Psoas muscle (tissue), 8 donors: ENCODE measurements around the gene SCAMP1. TPM values are rescaled to one million over a fixed set of nuclear protein-coding genes. Genes with fewer than 3 reads are reported as not detected.

Source experiments
- ATAC-seq, 4 donors: fragments of 200-7000 bp; cut with Tn5 transposase; one replicate each; pipeline ENCODE4 v1.9.1; 2020; ENCODE audit warnings: moderate library complexity in 3 of 4, mild to moderate bottlenecking in 2 of 4
- DNase-seq, 2 donors: peaks; one replicate each; pipeline ENCODE4 v3.0.0-alpha.2; 2020
- H3K27ac ChIP-seq: fragments of 200-600 bp; one replicate; pipeline ENCODE4 v1.8.0; 2022
- H3K27me3 ChIP-seq, 3 donors: fragments of 200-600 bp in 1 of 3; one replicate each; pipeline versions ENCODE4 v1.6.1 to v1.8.0; 2013 to 2022; ENCODE audit warnings: low read length in 2 of 3, mild to moderate bottlenecking in 2 of 3, moderate library complexity in 1 of 3; ENCODE audit not compliant: insufficient read depth in 3 of 3
- H3K36me3 ChIP-seq, 2 donors: fragments of 200-600 bp in 1 of 2; one replicate each; pipeline versions ENCODE4 v1.6.1 to v1.8.0; 2013 to 2022; ENCODE audit warnings: low read depth in 1 of 2, mild to moderate bottlenecking in 1 of 2, moderate library complexity in 1 of 2; ENCODE audit not compliant: insufficient read depth in 1 of 2
- H3K4me1 ChIP-seq: fragments of 200-600 bp; one replicate; pipeline ENCODE4 v1.8.0; 2022
- H3K4me3 ChIP-seq: fragments of 200-600 bp; one replicate; pipeline ENCODE4 v1.8.0; 2022; ENCODE audit warnings: mild to moderate bottlenecking
- H3K9me3 ChIP-seq: fragments of 200-600 bp; one replicate; pipeline ENCODE4 v1.8.0; 2022
- CTCF ChIP-seq: fragments of 200-600 bp; IDR thresholded peaks from one replicate; pipeline ENCODE4 v1.8.0; 2022; ENCODE audit warnings: antibody characterized with exemption
- WGBS, 3 donors: extraction: QIAGEN DNeasy Blood & Tissue Kit; methylation state at CpG; one replicate each; pipeline versions ENCODE4 v1.1.6 to v1.1.7; 2013; 5-methylcytosine and 5-hydroxymethylcytosine counted together
- intact Hi-C, 2 donors: fragments of 100-400 bp; cut with DNase I; formaldehyde crosslinking; loops; one replicate each; pipeline versions ENCODE4 v1.11.0 to v1.14.2; 2022
- polyA plus RNA-seq, 3 donors: library from polyadenylated mRNA; stranded (reverse); fragments of 200-250 nt; gene quantifications; one replicate each; pipeline ENCODE4 v1.2.3, GENCODE V29; 2013
- total RNA-seq, 4 donors: library from RNA; stranded (reverse); fragmentation: NEBNext Ultra II Directional in 2 of 4; extraction: Animal tissue kit (Norgen Biotek cat#: 25700) in 2 of 4; gene quantifications; one replicate each; pipeline versions ENCODE4 v1.2.1 to v1.2.4, GENCODE V29; 2021 to 2023
- donor health status: healthy with polysubstance abuse.
- donor health status: DM: no; HTN: no; CAD: no; lungs with moderate emphysema.
- donor health status: Bipolar disorder and iron deficiency.
- donor health status: healthy.
- donor health status: DM: yes; HTN: yes; CAD: no.
- donor health status: DM: no; HTN: no; CAD: no.
- donor health status: DM: no; HTN: no; CAD: no.
- donor health status: DM: yes; HTN: yes; CAD: no.

The SCAMP1 gene
- total and polyA plus RNA-seq, 7 donors = 7.2 to 28.4 (median 16.4) TPM

- 65 to 69% (median 65%) methylated on average over 5 of the region's 5 CpGs for WGBS, 3 donors
- no peak for ATAC-seq
- intact Hi-C loops = no loop called here
Observed at GRCh38 chr5:78405829-78406750, 45.7 kb downstream of the SCAMP1 start.

DNA sequence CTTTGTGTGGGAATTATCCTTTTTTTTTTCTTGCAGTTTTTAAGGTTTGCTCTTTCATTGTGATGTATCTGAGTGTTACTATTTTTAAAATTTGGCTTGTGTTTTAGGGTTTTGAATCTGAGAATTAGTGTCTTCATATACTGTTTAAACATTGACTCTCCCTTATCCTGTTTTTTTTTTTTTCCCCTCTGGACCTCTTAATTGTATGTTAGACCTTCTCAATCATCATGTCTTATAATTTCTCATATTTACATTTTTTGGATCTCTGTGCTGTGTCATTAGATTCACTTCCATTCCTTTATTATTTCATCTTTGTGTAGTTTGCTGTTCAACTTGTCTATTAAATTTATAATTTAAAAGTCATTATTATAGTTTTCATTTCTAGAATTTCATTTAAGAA lies 47.0 kb downstream of the SCAMP1 start:
- H3K36me3 ChIP-seq = peaks cover 0 to 3% of the 10 kb centered on the region in 2 donors
- no peaks in the 10 kb centered on the region for H3K27me3 ChIP-seq
- no peak for TF ChIP-seq CTCF
- H3K4me1 ChIP-seq = peaks cover 10% of the 10 kb centered on the region
- no peak overlapping the region for H3K27ac ChIP-seq
- intact Hi-C loops = no loop called here
- peaks cover 3% of the 10 kb centered on the region for H3K9me3 ChIP-seq
- no peak for DNase-seq
- H3K4me3 ChIP-seq = no peak overlapping the region
- no peak for ATAC-seq

More at GRCh38 chr5:78405829-78406750, 45.7 kb downstream of the SCAMP1 start:
- no peak for DNase-seq
- H3K27ac ChIP-seq = no peak overlapping the region
- no peak for TF ChIP-seq CTCF
- peaks cover 0 to 3% of the 10 kb centered on the region in 2 donors for H3K36me3 ChIP-seq
- H3K4me1 ChIP-seq = no peaks in the 10 kb centered on the region
- no peaks in the 10 kb centered on the region for H3K27me3 ChIP-seq
- H3K9me3 ChIP-seq = peaks cover 3% of the 10 kb centered on the region
- H3K4me3 ChIP-seq = no peak overlapping the region

DNA sequence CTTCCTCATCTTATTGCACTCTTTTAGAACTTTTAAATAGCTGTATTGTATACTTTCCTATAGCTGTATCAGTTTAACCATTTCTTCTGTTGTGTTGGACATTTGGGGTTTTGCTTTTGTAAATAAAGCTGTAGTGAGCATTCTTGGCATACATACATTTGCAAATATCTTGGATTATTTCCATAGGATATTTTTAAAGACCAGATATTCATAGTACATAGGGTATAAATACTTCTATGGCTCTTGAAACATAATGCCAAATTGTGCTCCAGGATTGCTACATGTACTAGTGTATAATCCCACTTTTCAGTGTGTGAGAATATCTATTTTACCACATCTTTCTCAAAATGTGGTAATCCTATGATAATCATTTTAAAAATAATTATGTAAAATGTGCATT lies 51.2 kb downstream of the SCAMP1 start:
- Histone ChIP-seq H3K9me3 (peaks cover 3% of the 10 kb centered on the region), H3K4me1 (peaks cover 19% of the 10 kb centered on the region), H3K27ac (no peak overlapping the region), H3K27me3 (no peaks in the 10 kb centered on the region), H3K4me3 (no peak overlapping the region), H3K36me3 (peaks cover 3 to 10% of the 10 kb centered on the region in 2 donors)
- TF ChIP-seq CTCF = no peak
- DNase-seq (no peak), ATAC-seq (no peak)
- intact Hi-C loops = no loop called here

DNA sequence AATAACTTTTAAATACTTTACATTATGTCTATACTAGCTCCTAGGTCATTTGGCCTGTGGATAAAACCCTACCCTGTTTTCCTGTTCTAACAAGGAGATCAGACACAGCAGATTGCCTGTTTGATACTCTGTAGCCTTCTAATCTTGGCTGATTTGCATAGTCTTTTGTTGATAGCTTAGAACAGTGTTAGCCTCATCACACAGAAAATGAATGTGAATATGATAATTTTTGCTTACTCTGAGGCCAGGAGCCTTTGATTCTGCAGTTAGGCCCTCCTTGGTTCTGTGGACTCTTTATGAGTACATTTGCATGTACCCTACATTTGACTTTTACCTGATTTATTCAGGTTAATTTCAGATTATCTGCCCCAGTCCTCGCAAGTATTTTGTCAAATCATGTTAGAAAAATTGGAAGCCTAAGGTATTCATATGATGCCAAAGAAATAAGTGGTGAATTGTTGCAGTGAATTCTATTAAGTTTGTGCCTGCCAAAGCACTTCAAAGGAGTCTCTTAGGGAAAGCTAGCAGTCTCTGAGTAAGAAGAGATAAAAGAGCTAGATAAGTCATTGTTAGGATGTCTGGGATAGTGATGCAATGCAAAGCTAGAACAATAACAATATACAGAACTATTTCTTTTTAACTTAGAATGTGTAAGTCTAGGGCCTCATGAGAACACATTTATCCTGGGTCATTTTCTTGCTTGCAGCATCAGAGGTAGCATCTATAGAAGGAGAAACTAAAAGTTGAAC lies 56.4 kb downstream of the SCAMP1 start:
- Histone ChIP-seq H3K27me3 (no peaks in the 10 kb centered on the region), H3K9me3 (no peaks in the 10 kb centered on the region), H3K4me1 (peaks cover 15% of the 10 kb centered on the region), H3K27ac (no peak overlapping the region), H3K4me3 (no peak overlapping the region), H3K36me3 (peaks cover 0 to 47% of the 10 kb centered on the region in 2 donors)
- TF ChIP-seq CTCF = no peak
- intact Hi-C loops = no loop called here
- ATAC-seq = no peak
- no peak for DNase-seq
- 81 to 90% (median 88%) methylated on average over 1 of the region's 1 CpG for WGBS, 3 donors
